HG02610 (cell line): ENCODE results near the gene FSTL5.

Experiments
- ATAC-seq: cut with Tn5 transposase; IDR thresholded peaks from one replicate; pipeline ENCODE4 v1.9.1; 2021; ENCODE audit warnings: mild to moderate bottlenecking, moderate library complexity; ENCODE audit not compliant: unreplicated experiment

The FSTL5 gene

GRCh38 chr4:161948026-161948770, 215.6 kb downstream of the FSTL5 start:
- ATAC-seq, result no peak

GRCh38 chr4:161937596-161937995, 226.2 kb downstream of the FSTL5 start:
- no peak for ATAC-seq

DNA sequence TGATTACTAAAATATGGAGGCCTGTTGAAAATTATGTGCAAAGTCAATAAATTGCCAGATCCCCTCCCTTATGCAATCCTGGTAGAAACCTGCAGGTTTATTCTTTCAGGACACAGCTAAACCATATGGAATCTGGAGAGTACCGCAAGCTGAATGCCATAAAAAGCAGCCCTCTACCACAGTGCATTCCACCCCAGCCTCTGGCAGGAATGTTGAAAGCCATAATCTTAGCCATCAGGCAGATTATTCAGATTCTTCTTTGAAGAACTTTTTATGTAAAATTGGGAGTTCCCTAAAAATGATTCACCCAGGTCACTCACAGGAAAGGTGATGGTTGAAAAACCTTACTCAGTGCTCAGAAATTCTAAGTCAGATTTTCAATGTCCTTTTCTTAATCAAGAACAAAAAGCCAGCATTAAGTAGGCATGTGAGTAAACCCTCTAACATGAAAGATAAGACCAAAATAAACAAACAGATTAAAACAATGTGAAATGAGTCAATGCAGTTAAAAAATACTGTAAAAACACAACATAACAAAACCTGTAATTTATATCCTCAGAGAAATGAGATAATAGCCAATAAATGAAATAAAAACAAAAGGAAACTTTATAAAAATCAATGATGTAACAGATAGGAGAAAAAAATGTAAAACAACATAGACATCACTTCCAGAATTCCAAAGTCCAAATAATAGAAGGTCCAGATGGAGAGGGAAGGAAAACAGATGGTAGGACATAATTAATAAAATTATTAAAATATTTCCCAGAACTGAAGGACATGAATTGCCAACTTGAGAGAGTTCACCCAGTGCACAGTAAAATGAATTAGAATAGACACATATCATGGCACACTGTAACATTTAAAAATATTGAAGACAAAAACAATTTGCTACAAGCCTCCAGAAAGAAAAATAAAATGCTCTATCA, 226.9 kb downstream of the FSTL5 start:
- no peak for ATAC-seq

- ATAC-seq, result no peak
Measured at GRCh38 chr4:161931089-161931488, 232.7 kb downstream of the FSTL5 start.

- no peak for ATAC-seq
Measured at GRCh38 chr4:161929956-161930355, 233.8 kb downstream of the FSTL5 start.

DNA sequence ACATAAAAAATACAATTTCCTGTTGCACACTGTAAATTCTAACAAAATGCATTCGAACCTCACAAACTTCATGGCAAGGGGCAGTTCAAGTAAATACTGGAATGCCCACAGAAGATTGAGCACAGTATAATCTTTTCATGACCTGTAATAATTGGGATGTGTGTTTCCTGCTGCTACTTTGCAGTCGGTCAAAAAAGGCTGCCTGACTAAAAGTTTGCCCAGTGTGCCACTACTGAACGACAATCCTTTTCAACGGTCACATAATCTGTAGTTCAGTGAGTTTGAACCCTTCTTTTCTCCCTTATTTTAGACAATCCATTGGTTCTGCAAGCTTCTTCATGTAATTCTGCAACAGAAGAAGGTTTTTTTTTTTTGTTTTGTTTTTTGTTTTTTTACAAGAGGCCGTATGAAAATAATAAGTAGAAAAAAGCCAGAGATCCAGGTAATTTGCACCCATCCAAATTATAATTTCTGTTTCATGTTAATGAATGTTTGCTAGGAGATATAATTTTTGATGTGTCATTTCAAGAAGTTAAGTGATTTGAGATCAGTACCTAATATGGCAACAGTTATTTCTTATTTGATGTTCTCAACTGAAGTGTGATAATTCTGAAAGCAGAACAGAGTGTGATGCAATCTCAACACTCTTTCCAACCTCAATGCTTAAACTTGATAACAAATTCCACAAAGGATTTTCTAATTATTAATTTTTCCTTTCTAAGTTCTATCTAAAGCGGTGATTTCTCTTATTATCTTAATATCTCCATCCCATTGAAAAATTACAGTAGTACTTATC, 237.6 kb downstream of the FSTL5 start:
- no peak for ATAC-seq

DNA sequence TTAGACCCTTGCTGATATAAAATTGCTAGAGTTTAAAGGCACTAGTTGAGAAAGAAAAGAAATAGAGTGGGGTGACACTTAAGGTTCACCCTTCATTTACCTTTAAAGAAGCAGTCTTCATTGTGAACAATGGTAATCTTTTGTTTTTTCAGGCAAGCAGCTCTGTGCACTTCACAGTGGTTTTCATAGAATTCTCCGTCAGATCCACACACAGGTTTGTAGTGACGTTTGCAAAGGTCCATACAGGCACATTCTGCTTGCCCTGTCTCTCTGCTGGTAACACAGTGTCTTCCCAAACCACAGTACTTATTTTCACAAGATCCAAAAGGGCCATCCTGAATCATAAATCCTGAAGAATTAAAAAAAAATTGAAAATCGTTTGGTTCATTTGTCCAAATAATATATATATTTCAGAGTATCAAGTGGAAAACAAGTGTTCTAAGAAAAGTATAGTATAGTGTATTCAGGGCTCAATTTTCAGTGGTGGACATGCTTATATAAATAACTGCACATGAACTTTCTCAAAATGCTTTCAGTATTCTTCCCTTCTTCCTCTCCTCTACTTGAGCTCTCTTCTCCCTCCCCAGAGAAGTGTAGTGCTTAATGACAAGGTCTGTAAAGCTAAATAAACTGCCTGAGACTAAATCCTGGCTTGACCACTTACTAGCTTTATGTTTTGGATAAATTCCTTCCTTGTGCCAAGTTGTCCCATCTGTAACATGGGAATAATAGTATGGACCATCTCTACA, 243.3 kb downstream of the FSTL5 start:
- no peak for ATAC-seq

DNA sequence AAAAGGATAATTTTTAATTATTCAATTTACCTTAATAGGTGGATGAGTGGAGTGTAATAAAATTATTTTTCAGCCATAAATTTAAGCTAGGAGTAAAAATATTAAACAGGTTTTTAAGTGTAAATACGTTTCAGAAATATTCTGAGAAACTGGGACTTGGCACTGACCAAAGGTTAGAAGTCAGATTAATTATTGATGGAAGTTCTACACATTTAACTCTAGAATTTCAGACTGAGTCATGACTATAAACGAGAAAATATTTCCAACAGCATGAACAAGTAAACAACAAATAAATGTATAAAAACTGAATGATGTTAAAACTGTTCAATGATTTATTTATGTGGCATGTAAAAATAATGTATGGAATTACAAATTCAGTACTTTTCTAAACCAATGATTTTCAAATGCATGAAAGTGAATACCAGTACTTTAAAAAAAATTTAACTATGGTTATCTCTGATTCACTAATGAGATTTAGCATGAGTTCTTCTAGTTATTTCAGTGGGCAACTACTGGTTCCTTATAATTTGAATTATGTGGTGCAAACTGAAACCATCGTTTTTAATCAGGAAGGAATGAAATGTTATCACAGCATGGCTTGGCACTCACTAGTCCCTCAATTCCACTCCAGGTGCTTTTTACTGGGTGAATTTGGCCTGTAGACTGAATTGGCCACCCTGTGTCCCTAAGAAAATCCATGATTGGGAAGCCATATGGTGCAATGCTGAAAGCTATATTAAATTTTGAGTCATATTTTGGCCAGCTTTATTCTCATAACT, 244.2 kb downstream of the FSTL5 start:
- no peak for ATAC-seq

GRCh38 chr4:161916035-161916434, 247.8 kb downstream of the FSTL5 start:
- no peak for ATAC-seq

DNA sequence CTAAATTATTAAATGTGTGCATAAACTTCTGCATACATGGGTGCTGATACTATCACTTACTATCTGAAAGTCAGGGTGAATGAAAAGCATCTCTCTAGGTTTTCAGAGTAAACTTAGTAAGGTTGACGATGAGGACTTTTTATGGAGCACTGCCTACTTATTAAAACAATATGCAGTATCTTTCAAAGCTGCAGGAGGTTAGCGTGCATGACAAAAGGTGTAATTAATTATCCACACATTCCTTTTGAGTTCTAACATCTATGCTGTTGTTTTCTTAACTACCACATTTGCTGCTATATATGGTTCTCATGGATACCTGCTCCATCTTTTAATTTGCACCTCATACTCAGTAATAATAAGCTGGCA, 256.2 kb downstream of the FSTL5 start:
- no peak for ATAC-seq

GRCh38 chr4:161906836-161907589, 256.8 kb downstream of the FSTL5 start:
- ATAC-seq, result no peak

DNA sequence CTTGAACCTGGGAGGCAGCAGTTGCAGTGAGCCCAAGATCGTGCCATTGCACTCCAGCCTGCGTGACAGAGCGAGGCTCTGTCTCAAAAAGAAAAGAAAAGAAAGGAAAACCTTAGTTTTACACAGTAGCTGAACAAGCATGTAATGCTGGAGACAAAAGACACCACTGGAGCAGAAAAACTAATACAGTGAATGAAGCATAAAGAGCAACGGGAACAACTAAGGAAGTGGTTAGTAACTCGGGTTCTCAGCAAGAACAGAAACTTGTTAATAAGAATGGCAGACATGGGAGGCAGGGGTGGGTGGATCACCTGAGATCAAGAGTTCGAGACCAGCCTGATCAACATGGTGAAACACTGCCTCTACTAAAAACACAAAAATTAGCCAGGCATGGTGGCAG, 263.7 kb downstream of the FSTL5 start:
- ATAC-seq, result no peak

DNA sequence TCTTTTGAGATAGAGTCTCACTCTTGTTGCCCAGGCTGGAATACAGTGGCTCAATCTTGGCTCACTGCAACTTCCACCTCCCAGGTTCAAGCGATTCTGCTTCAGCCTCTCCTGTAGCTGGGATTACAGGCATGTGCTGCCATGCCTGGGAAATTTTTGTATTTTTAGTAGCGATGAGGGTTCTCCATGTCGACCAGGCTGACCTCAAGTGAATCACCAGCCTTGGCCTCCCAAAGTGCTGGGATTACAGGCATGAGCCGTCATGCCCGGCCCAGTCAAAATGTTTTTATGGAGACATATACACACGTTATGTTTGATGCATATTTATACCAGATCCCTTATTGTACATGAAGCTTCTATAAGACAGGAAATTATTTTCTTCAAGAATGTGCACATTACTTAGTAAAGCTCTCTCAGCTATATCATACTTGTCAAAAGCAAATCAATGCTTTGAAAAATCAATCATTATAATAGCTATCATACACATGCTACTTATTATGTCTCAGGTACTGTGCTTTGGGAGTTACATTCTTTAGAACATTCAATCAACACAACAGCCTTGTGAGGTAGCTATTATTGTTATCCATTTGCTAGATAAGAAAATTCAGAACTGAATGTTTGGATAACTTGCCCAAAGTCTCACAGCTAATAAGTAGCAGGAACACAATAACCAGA, 269.2 kb downstream of the FSTL5 start:
- ATAC-seq, result no peak

DNA sequence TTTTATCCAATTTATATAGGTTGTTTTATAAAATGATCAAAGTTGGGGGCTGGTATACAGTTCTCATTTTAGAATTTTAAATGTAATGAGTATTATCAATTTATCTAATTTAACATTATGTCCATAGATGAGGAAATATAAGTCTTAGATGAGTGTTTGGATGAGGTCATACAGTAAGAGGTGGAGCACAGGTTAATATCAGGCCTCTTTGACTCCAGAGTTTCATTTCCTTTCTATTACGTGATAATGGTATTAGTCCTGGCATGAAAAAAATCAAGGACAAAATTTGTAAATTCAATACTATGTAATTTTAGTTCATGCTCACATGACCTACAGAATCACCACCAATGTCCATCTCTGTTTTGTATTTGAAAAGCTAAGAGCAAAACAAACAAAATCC, 269.8 kb downstream of the FSTL5 start:
- ATAC-seq, result no peak

DNA sequence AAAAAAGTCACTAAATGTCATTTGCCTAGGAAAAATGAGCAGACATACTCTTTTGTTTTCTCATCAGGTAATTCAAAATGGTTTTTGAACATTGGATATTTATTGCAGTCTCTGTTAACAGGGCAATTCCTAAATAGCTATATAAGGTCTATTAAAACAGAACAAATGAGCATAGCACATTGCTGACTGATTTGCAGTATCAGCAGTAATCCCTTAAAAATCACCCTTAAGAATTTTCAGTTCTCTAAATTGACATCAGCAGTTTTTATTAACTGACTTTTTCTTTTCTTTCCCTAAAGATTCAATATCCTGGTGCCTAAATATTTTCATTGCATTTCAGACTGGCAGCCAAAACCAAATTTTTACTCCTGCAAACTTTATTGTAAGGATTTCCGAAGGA, 270.2 kb downstream of the FSTL5 start:
- ATAC-seq, result no peak

- no peak for ATAC-seq
Measured at GRCh38 chr4:161892951-161893350, 270.8 kb downstream of the FSTL5 start.

DNA sequence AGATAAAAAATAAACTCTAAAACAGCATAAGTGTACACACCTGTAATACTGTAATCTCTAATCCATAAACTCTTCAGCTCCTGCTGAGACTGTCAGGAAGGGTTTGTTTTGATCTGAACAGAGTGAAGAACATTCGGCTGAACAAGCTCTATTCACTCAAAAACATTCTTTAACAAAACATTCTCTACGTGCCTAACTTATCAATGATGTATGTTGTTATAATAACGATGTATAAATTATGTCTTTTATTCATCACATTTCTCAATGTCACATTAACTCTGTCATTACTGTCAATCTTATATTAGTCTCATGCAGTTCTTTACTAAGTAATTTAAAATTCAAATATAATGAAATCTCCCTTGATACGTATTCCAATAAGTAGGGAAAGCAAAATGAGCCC, 280.6 kb downstream of the FSTL5 start:
- no peak for ATAC-seq

GRCh38 chr4:161881370-161881769, 282.4 kb downstream of the FSTL5 start:
- no peak for ATAC-seq

DNA sequence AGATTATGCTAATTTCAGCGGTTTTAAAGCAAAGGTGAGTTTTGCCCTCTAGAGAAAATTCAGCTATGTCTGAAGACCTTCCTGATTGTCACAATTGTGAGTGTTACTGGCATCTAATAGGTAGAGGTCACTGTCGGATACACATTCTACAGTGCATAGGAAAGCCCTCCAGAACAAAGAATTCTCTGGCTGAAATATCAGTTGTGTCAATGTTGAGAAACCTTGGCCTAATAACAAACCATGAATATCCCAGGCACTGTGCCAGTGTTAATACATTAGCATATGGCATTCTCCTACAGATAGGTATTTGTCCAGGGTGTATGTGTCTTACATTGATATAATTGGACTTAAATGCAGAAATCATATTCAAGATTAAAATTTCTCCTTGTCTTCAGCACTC, 294.3 kb downstream of the FSTL5 start:
- ATAC-seq, result no peak
